ENCODE measurements around the gene GNPDA2.
A peak's percentile ranks its signal among the peaks of the same experiment; 100 is the strongest.

GNPDA2 gene

GRCh38 chr4:44701037-44701436 is 25.3 kb downstream of the GNPDA2 start:
- TF ChIP-seq CTCF (IDR thresholded peaks at IDR 0.05; ENCODE audit: control insufficient read depth, extremely low read depth, insufficient read depth), result no peak
- no peak overlapping the region for H3K4me3 ChIP-seq (ENCODE audit: low read depth, low read length)
- DNase-seq (ENCODE audit: low read depth), result no peak

- no peak for DNase-seq (ENCODE audit: low read depth)
- TF ChIP-seq CTCF (IDR thresholded peaks at IDR 0.05; ENCODE audit: control insufficient read depth, extremely low read depth, insufficient read depth), result no peak
- H3K4me3 ChIP-seq (ENCODE audit: low read depth, low read length), result no peak overlapping the region
These were observed 25.9 kb downstream of the GNPDA2 start for GRCh38 chr4:44700427-44700826.

- TF ChIP-seq CTCF (IDR thresholded peaks at IDR 0.05; ENCODE audit: control insufficient read depth, extremely low read depth, insufficient read depth), result no peak
- DNase-seq (ENCODE audit: low read depth), result no peak
- H3K4me3 ChIP-seq (ENCODE audit: low read depth, low read length), result no peak overlapping the region
These were observed 41.7 kb downstream of the GNPDA2 start for GRCh38 chr4:44684648-44685047.

- TF ChIP-seq CTCF (IDR thresholded peaks at IDR 0.05; ENCODE audit: control insufficient read depth, extremely low read depth, insufficient read depth), result no peak
- peak overlapping the region; percentile 82 for H3K4me3 ChIP-seq (ENCODE audit: low read depth, low read length)
- no peak for DNase-seq (ENCODE audit: low read depth)
These were observed 47.3 kb downstream of the GNPDA2 start for GRCh38 chr4:44679060-44679459.

GRCh38 chr4:44678094-44679041 is 48.0 kb downstream of the GNPDA2 start, which contains the start of gene GUF1:
Gene GUF1 (plus strand): TSS chr4:44678420. CDS start chr4:44678623, 203 bp downstream.
- H3K4me3 ChIP-seq (ENCODE audit: low read depth, low read length), result peak within 1 kb of the TSS; percentile 82
- TF ChIP-seq CTCF (IDR thresholded peaks at IDR 0.05; ENCODE audit: control insufficient read depth, extremely low read depth, insufficient read depth), result no peak
- DNase-seq (ENCODE audit: low read depth), result peak; percentile 71

GRCh38 chr4:44675366-44675765 is 51.0 kb downstream of the GNPDA2 start:
- DNase-seq (ENCODE audit: low read depth), result no peak
- no peak overlapping the region for H3K4me3 ChIP-seq (ENCODE audit: low read depth, low read length)
- no peak for TF ChIP-seq CTCF (IDR thresholded peaks at IDR 0.05; ENCODE audit: control insufficient read depth, extremely low read depth, insufficient read depth)

All from LNCaP clone FGC (cell line).